ENCODE measurements around the gene DDTL.
"Not testable (repeated sequence)": the region's sequence is repeated elsewhere in the genome, so short reads cannot be mapped to it uniquely, and the experiment has no call there.

Gene DDTL

DNA sequence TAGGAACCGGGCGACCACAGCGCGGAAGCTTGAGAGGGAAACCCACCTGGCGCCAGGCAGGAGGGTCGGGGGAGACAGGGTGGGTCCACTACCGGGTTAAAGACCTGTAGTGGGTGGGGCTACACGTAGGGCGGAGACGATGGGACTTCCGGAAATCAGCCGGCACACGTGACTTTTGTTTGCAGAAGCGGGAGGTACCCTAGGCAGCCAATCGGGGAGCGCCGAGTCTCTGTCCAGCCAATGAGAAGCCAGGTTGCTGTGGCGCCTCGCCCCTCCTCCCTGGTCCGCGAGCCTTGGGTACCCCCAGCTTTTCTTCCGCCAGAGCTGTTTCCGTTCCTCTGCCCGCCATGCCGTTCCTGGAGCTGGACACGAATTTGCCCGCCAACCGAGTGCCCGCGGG is at the start of gene DDTL:
Gene DDTL (plus strand): TSS at position 321 of the 400 bp plus-strand sequence. CDS start 27 bp downstream, at position 348.
- DNase-seq: not testable (repeated sequence)

DNA sequence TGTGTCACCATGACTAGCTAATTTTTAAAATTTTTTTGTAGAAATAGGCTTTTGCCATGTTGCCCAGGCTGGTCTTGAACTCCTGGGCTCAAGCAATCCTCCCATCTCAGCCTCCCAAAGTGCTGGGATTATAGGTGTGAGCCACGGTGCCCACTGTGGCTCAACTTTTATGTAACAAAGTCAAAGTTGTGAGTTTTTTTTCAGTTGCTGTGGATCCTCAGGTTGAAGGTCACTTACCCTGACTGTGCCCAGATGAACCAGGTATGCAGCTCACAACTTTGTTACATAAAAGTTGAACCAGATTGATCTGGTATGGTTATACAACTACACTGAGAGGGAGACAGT is 46.4 kb upstream of the DDTL start:
- DNase-seq: not testable (repeated sequence)

DNA sequence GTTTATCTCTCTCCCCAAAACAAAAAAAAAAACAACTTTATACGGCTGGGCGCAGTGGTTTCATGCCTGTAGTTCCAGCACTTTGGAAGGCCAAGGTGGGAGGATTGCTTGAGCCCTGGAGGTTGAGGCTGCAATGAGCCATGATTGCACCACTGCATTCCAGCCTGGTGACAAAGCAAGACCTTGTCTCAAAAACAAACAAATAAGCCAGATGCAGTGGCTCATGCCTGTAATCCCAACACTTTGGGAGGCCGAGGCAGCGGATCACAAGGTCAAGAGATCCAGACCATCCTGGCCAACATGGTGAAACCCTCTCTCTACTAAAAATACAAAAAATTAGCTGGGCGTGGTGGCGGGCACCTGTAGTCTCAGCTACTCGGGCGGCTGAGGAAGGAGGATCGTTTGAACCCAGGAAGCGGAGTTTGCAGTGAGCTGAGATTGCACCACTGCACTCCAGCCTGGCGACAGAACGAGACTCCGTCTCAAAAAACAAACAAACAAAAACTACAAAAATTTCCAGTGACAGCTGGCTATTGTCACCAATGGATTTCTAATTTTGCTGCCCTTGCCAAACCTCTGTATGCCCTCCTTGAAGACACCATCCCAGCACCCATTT is 45.0 kb upstream of the DDTL start:
- DNase-seq: not testable (repeated sequence)

DNA sequence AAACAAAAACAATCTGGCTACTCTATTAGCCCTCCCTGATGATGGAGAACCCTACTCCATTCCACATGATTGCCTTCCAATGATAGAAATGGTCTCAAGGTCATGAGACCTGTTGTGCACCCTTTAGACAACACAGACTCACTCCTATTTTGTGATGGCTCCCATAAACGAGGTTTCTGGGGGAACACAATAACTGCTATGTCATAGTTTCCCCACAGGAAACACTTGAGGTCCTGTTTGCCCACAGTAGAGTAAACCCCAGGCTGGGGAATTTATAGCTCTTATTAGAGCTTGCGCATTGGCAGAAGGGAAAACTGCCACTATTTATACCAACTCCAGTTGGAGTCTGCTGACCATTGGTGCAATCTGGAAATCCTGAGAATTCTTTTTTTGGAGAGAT is 43.8 kb upstream of the DDTL start:
- DNase-seq: no peak

DNA sequence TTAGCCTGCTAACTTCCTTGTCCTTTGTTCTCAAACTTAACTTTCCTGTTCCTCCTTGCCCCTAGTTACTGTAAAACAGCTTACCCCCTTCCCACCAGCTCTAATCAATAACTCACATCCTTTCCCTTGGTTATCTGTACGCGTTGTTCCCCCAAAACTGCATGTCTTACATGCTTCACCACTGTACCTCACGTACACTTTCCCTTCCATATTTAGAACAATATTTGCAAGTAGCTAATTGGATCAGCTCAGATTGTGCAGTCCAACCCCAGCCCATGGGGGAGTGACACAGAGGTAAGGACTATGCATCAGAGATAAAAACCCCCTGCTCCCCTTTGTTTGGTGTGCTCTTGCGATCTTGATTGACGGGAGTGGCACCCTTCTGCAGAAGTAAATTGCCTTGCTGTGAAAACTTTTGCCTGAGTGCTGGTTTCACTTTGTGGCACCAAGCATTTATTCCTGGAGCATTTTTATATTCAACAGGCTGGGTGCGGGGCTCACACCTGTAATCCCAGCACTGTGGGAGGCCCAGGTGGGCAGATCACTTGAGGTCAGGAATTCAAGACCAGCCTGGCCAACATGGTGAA is 41.6 kb upstream of the DDTL start:
- no peak for DNase-seq

DNA sequence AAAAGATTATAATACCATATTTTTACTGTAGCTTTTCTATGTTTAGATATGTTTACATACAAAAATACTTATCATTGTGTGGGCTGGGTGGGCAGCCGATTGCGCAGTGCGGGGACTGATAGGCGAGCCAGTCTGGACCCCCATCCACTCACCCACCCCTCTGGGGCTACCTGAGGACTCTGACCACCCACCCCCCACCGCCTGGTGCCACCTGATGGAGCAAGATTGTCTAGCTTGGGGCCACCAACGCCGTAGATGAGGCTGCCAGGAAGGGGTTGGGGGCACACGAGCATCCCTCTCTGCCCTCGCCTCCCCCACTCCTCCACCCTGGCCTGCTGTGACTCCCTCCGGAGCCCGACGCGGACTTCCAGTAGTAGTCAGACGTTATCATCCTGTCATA is 40.1 kb upstream of the DDTL start:
- no peak for DNase-seq

DNA sequence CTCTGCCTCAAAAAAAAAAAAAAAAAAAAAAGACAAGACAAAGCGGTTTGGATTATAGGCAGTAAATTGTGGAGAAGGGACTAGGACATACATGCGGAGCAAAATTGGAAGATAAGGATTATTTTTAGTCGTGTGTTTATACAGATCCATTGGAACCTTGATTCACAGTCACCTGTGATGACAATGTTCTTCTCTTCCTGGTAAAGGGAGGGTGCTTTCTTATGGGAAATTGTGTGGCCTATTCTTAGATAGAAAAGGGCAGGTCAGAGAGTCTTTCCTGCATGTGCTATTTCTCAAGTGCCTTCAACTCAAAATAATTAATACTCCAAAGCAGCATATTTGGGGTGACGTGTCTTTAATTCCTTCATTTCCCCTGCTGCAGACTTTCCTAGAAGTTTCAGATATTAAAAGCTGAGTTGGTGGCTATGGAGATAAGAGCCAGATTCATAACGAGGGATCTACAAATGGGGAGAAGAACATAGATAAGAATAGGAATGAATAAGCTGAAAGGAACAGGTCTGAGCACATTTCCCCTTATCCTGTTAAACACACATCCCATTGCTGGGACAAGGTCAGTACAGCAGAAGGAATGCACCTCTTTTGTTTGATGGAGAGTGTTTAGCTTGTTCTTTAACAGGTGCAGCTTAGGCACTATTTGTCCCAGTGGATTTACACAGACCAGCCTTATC is 28.2 kb upstream of the DDTL start:
- no peak for DNase-seq

DNA sequence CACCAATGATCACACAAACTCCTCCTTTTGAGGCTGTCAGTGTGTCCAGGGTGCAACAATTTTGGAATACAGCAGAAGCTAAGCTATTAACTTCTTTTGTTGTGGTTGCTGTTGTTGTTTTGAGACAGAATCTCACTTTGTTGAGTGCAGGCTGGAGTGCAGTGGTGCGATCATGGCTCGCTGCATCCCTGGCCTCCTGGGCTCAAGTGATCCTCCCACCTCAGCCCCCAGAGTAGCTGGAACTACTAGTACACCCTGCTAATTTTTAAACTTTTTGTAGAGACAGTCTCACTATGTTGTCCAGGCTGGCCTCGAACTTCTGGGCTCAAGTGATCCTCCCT is 27.7 kb upstream of the DDTL start:
- DNase-seq: no peak

DNA sequence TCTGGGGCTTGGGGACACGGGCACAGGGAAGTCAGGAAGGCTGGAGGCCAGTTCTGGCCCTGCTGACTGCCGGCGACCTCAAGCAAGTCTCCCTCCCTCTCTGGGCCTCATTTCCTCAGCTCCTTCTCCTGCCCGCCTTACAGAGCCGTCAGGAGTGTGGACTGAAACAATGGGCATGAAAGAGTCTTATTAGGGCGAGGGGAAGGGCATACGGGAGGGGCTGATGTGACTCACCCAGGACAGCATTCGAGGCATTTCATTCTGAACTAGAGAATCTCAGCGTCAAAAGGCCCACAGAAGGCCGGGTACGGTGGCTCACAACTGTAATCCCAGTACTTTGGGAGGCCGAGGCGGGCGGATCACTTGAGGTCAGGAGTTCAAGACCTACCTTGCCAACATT is 26.5 kb upstream of the DDTL start:
- DNase-seq: not testable (repeated sequence)

DNA sequence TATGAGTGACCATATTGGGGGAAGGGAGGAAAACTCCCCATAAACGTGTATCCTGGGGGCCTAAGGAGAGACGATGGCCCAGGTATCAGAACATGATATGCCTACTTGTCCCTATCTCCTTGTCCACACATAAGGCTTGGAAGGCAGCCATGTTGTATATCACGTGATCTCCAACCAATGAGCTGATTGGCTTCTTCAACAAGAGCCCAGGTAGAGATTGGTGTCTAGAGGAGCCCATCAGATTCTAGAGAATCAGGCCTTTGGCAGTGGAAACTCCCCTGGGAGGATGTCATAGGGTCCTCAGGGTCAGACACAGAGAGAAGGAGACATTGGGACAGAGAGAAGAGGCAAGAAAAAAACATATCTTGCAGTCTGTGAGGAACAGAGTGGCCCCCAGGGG is 19.3 kb upstream of the DDTL start:
- DNase-seq: not testable (repeated sequence)

DNA sequence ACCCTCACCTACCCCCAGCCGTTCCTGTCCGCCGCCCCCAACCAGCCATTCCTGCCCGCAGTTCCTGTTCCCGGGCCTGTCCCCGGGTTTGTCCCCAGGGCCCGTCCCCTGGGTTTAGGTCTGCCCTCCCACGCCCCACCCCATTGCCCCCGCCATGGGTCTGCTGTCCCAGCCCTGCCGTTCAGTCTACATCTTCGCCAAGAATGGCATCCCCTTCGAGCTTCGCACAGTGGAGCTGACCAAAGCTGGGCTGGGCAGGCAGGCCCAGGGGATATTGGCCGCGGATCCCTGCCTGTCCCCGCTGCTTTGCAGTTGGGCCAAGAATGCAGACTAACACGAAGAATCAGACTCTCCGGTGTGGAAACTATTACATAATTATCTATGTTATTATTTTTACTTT is 16.9 kb upstream of the DDTL start:
- not testable (repeated sequence) for DNase-seq

DNA sequence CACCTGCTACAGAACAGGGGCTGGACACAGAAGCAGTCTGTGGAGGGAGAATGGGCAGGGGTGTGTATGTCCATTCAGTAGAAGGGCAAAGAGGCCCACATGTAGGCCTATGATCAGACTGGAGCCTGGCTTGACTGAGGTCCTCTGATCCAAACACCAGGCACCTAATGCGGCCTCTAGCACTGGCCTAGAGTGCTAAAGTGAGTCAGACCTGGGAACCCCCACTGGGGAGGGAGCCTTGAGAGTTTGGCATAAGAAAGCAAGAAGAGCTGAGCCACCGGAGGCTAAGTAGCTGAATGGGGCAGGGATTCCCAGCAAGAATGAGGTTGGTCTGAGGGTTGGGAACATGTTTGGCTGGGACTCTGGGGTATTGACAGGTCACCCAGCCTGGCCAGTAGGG is 15.3 kb upstream of the DDTL start:
- DNase-seq: not testable (repeated sequence)

DNA sequence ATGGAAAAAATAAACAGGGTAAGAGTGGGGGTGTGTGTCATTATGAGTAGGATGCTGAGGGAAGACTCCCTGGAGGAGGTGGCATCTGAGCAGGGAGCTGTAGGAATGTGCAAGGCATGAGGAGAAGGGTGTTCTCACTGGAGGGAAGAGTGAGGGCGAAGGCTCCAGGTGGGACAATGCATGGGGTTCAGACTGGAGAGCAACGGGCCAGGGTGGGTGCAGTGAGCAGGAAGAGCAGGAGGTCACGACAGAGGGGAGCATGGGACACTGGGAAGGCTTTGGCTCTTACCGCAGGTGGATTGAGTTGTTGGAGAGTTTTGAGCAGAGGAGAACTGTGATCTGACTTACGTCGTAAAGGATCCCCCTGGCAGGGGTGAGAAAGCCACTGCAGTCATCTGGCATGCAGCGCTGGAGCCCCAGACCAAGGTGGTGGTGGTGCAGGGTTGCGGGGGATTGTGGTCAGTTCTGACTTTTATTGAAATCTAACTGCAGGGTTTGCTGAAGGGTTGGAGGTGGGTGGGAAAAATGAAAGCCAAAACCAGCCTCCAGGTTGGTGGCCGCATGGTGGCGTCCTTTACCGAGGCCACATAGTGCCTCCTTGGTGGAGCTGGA is 13.8 kb upstream of the DDTL start:
- DNase-seq: not testable (repeated sequence)

DNA sequence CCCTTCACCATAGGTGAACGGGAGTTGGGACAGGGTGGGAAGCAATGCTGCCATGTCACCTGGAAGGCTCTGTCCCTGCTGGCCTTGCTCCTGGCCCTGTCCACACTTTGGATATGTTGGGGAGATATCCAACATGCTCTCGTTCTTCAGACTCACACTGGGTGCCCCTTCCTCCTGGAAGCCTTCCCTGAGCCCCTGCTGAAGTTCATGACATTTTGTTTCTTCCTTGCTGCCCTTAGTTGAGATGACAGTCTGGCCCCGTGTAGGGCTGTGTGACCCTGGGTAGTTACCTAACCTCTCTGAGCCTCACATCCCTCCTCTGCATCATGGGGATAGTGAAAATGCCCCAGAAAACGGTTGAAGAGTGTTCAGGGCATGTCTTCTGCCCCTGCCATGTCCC is 13.2 kb upstream of the DDTL start:
- not testable (repeated sequence) for DNase-seq

DNA sequence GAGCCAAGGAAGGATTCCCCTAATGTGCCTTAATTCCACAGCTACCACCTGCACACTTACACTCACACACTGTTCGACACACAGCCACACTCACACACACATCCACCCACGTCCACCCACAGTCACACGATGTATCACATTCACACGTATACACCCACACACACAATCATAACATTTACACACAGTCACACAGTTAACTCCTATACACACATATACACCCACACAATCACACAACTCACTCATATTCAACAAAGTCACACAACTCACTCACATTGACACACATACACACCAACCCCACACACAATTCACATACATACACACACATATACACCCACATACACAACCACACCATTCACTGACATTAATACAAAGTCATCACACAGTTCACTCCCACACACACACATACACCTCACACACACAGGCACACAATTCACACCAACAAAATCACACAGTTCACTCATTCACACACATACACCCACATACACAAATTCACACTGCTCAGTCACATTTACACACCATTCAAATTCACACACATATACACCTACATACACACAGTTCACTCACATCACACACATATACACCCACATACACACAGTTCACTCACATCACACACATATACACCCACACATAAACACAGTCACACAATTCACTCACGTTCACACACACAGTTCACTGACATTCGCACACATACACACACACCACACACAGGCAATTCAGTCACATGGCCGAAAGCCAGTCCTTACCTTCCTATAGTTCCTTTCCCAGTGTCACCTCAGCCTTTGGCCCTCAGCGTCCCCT is 12.3 kb upstream of the DDTL start:
- DNase-seq: not testable (repeated sequence)

DNA sequence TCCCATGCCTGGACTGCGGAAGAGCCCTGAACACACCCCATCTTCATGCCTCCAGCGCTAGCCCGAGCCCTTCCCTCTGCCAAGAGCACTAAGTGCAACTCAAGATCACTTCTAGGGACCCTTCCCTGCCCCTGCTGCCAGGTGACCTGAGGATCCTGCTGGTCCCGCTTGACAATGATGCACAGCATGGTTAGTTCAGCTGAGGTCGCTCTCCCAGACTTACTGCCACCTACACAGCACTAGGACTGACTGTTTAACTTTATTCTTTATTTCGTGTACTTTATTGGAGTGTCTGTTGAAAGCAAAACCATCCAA is 11.7 kb upstream of the DDTL start:
- DNase-seq: not testable (repeated sequence)

DNA sequence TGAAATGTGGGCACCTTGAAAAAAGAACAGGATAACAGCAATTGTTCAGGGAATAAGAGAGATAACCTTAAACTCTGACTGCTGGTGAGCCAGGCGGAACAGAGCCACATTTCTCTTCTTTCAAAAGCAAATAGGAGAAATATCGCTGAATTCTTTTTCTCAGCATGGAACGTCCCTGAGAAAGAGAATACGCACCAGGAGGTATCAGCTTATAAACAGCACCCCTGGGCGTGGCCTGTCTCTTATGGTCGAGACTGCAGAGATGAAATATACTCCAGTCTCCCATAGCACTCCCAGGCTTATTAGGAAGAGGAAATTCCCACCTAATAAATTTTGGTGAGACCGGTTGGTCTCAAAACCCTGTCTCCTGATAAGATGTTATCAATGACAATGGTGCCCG is 10.8 kb upstream of the DDTL start:
- not testable (repeated sequence) for DNase-seq

DNA sequence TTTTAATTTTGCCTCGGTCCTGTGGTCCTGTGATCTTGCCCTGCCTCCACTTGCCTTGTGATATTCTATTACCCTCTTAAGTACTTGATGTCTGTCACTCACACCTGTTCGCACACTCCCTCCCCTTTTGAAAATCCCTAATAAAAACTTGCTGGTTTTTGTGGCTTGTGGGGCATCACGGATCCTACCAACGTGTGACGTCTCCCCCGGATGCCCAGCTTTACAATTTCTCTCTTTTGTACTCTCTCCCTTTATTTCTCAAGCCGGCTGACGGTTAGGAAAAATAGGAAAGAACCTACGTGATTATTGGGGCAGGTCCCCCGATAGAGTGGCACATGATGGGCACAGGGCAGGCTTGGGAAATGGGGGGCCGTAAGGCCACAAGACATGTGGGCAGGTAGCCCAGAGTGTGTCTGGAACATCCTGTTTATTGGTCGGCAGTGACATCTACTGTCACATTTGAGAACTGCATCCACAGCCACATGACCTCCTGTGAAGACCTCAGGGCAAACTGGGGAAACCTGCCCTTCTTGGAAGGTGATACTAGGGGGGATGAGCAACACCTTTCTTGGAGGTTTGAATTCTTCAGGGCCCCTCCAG is 10.3 kb upstream of the DDTL start:
- peak; percentile 86 for DNase-seq

DNA sequence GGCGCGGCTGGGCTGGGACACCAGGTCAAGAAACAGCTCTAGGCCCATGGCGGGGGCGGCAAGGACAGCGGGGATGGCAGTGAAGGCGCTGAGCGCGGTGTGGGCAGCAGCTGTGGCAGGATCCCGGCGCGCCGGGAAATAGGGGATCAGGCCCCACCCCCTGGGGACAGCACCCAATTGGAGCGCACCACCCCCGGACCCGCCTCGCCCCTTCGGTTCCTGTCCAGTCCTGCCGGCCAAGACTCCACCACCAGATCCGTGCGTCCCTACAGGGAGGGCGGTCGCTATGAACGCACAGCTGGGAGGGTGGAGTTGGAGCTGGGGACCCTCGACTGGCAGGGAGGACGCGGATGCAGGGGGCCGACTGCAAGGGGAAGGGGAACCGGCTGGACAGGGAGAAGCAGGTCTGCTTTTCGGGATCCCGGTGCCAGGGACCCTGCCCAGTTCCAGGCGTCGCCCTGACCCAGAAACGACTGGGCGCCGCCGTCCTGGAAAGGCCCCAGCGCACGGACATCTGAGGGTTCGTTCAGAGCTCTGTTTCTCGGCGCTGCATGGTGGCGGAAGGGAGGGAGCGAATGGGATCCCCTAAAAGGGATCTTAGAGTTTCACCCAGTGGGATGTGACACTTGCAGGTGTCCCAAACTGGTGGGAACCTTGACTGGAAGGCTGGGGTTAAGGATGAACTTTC is 5.5 kb upstream of the DDTL start, which contains the start of gene GSTT2B:
Gene GSTT2B (minus strand): TSS at position 112 of the 688 bp plus-strand sequence. CDS start 64 bp downstream, at position 48.
- DNase-seq: not testable (repeated sequence)

DNA sequence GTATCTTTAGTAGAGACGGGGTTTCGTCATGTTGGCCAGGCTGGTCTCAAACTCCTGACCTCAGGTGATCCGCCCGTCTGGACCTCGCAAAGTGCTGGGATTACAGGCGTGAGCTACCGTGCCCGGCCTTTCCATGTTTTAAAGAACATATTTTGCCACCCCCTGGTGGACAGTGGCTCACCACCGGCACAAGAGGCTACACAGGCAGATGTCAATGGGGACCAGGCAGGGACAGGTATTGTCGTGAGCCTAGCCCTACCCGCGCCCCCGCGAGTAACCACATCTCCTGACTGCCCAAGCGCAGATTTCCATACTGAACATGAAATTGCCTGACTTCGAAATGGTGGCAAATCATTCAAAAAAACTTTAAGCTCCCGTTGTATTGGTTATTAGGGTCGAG is 594 bp upstream of the DDTL start:
- not testable (repeated sequence) for DNase-seq

DNA sequence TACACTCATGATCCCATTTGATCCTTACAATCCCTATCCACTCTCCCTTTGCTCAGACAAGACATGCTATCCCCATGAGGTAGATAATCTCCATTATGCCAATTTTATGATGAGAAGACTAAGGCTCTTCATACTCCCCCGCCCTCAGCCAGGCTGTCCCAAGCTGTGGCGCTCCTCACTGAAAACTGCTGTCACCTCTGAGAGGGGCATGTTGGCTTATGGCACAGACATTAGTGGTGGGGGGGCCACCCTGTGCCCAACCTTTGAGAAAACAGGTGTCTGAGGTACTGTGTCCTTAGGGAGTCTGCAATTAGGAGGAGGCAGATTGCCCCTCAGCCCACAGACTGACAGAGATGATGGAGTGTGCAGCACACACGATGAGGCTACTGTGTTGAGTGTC is 2.4 kb downstream of the DDTL start:
- DNase-seq: no peak

DNA sequence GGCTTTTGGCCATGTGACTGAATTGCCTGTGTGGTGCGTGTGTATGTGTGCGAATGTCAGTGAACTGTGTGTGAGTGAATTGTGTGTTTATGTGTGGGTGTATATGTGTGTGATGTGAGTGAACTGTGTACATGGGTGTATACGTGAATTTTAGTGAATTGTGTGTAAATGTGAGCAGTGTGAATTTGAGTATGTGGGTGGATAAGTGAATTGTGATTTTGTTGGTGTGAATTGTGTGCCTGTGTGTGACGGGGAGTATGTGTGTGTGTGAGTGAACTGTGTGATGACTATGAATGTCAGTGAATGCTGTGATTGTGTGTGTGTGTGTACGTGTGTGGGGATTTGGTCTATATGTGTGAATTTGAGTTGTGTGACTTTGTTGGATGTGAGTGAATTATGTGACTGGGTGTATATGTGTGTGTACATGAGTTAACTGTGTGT is 3.5 kb downstream of the DDTL start:
- DNase-seq: no peak

Data from activated CD4-positive, alpha-beta T cell treated with anti-CD3 and anti-CD28 coated beads for 48 hours (primary cell).